MCF 10A (cell line): Measurements from ENCODE around the gene SLC5A8. TPM values are rescaled to one million over a fixed set of nuclear protein-coding genes. Genes with fewer than 3 reads are reported as not detected.

Experiments
- BruUV-seq: library from RNA; stranded (reverse); fragments of 400-500 nt; replicated peaks from 2 replicates; lab custom pipeline; 2021; lab: Mats Ljungman, UMichigan
- CTCF ChIA-PET: fragments of 300-600 bp; sonication (Branson Sonifier 250); formaldehyde crosslinking; extraction: SDS; loops from one replicate; lab custom pipeline; 2021; ENCODE audit warnings: antibody characterized with exemption, inconsistent platforms; lab: Yijun Ruan, JAX
- POLR2A ChIA-PET: fragments of 300-600, 350-650 bp; sonication (Branson Sonifier 250); formaldehyde crosslinking; extraction: SDS; loops from one replicate; lab custom pipeline; 2020; ENCODE audit warnings: antibody characterized with exemption, inconsistent platforms; lab: Yijun Ruan, JAX
- DNase-seq: peaks from one replicate; pipeline ENCODE4 v3.0.0-alpha.2; 2018; ENCODE audit not compliant: unreplicated experiment
- H3K27ac Mint-ChIP-seq: one replicate; pipeline ENCODE4 v1.8.0; 2022; ENCODE audit warnings: mild to moderate bottlenecking, low read depth, mixed read lengths; ENCODE audit not compliant: unreplicated experiment
- H3K27me3 Mint-ChIP-seq: one replicate; pipeline ENCODE4 v1.8.0; 2022; ENCODE audit warnings: mixed read lengths; ENCODE audit not compliant: insufficient read depth, unreplicated experiment
- H3K36me3 Mint-ChIP-seq: one replicate; pipeline ENCODE4 v1.8.0; 2022; ENCODE audit warnings: mild to moderate bottlenecking, moderate library complexity, mixed read lengths; ENCODE audit not compliant: insufficient read depth, unreplicated experiment
- H3K4me1 Mint-ChIP-seq: one replicate; pipeline ENCODE4 v1.8.0; 2022; ENCODE audit warnings: mixed read lengths; ENCODE audit not compliant: insufficient read depth, unreplicated experiment
- H3K4me3 Mint-ChIP-seq: one replicate; pipeline ENCODE4 v1.8.0; 2022; ENCODE audit warnings: mild to moderate bottlenecking, moderate library complexity, mixed read lengths; ENCODE audit not compliant: unreplicated experiment
- H3K9me3 Mint-ChIP-seq: one replicate; pipeline ENCODE4 v1.8.0; 2022; ENCODE audit warnings: mixed read lengths; ENCODE audit not compliant: unreplicated experiment
- intact Hi-C: fragments of 100-400 bp; cut with micrococcal nuclease; formaldehyde crosslinking; loops from 2 replicates; pipeline ENCODE4 v1.14.1; 2022
- total RNA-seq: library from RNA; stranded (reverse); gene quantifications from 2 replicates; pipeline ENCODE4 v1.2.3, GENCODE V29; 2022
- TF ChIP-seq, protein P1 (sequence below): fragments of 200-600 bp; IDR thresholded peaks from one replicate; pipeline ENCODE4 v1.8.0; 2022; ENCODE audit warnings: antibody characterized with exemption, mild to moderate bottlenecking; ENCODE audit not compliant: unreplicated experiment

The SLC5A8 gene
- total RNA-seq, 1 experiment from 2014 or later: not detected

DNA sequence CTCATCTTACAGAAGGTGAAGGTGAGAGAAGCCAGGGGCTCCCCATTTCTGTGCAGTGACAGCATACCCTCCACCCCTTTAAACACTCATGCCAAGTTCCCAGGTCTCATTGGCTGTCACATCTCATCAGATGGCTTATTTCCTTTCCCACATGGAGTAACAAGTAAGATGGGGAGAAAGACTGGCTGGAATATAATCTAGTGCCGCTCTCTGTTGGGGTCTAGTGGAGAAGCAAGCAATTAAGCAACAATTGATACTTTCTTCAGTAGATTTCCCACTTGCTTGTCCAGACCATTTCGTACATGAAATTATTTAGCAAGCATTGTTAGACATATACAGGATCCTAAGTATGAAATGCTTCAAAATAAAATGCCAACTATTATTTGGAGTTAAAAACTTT lies 92.2 kb downstream of the SLC5A8 start:
- Mint-ChIP-seq H3K27ac (no peak overlapping the region), H3K4me1 (no peaks in the 10 kb centered on the region), H3K27me3 (no peaks in the 10 kb centered on the region), H3K36me3 (no peaks in the 10 kb centered on the region), H3K9me3 (no peaks in the 10 kb centered on the region), H3K4me3 (no peak overlapping the region)
- intact Hi-C loops: loop anchor here (2.0 kb wide), 1 partner anchor 289 kb away; no protein-coding TSS in a partner anchor
- peak; percentile 7 for DNase-seq
- POLR2A ChIA-PET: no interaction called here
- CTCF ChIA-PET: interaction anchor here (1.1 kb wide), 1 partner anchor 162 kb away, joined by 3 read pairs; the partner anchor contains the start of gene UTP20
- BruUV-seq: no TSS peak
- TF ChIP-seq, protein P1, sequence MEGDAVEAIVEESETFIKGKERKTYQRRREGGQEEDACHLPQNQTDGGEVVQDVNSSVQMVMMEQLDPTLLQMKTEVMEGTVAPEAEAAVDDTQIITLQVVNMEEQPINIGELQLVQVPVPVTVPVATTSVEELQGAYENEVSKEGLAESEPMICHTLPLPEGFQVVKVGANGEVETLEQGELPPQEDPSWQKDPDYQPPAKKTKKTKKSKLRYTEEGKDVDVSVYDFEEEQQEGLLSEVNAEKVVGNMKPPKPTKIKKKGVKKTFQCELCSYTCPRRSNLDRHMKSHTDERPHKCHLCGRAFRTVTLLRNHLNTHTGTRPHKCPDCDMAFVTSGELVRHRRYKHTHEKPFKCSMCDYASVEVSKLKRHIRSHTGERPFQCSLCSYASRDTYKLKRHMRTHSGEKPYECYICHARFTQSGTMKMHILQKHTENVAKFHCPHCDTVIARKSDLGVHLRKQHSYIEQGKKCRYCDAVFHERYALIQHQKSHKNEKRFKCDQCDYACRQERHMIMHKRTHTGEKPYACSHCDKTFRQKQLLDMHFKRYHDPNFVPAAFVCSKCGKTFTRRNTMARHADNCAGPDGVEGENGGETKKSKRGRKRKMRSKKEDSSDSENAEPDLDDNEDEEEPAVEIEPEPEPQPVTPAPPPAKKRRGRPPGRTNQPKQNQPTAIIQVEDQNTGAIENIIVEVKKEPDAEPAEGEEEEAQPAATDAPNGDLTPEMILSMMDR: no peak

DNA sequence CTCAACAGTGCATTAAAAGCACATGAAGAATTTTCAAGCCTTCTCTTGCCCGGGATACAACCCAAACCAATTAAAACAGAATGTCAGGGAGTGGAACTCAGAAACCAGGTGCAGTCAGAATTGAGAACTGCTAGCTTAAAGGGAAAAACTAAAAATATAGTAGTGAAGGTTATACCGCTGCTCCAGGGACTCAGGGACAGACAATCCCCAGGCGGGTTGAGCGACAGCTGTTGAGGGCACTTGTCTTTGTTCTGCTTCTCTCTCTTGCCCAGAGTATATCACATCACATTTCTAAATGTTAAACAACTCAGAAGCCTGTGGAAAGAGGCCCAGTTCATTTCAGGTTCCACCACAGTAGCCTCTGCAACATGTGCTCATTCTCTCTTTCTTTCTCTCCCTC lies 93.1 kb downstream of the SLC5A8 start:
- H3K36me3 Mint-ChIP-seq: no peaks in the 10 kb centered on the region
- no peaks in the 10 kb centered on the region for H3K4me1 Mint-ChIP-seq
- TF ChIP-seq, protein P1: no peak
- ChIA-PET CTCF (interaction anchor here (0.8 to 0.9 kb wide), 2 partner anchors 47 to 289 kb away, joined by 3 to 4 read pairs; no protein-coding TSS in a partner anchor), POLR2A (no interaction called here)
- intact Hi-C loops: loop anchor here (2.0 kb wide), 1 partner anchor 288 kb away; no protein-coding TSS in a partner anchor
- BruUV-seq: no TSS peak
- no peak overlapping the region for H3K4me3 Mint-ChIP-seq
- H3K9me3 Mint-ChIP-seq: no peaks in the 10 kb centered on the region
- H3K27ac Mint-ChIP-seq: no peak overlapping the region
- DNase-seq: no peak
- H3K27me3 Mint-ChIP-seq: no peaks in the 10 kb centered on the region

DNA sequence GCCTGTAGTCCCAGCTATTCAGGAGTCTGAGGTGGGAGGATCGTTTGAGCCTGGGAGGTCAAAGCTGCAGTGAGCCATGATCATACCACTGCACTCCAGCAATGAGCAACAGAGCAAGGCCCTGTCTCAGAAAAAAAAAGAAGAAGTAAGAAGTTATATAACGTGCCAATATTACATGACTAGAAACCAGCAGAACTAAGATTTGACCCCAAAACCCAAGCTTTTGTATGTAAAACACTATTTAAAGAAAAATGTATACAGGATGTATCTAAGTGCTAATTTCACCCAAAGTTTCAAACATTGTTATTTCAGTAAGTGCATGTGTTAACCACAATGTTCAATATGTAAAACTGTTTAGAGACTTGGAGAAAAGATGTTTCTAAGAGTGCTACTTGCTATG lies 94.7 kb downstream of the SLC5A8 start:
- POLR2A ChIA-PET: no interaction called here
- BruUV-seq: no TSS peak

DNA sequence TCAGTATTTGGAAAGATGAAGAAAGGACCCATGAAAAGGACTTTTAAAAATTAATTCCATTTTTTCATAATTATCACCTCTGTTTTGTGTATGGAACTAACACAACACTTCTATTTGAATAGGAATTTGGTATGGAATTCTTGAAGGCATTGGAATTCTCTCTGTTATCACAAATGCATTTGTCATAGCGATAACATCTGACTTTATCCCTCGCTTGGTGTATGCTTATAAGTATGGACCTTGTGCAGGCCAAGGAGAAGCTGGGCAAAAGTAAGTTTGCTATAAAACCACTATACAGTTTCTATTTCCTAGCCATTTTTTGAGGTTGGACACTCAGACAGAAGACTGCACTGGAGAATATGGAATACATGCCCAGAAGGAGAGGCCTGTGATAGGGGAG lies 98.6 kb downstream of the SLC5A8 start:
- ChIA-PET CTCF (no interaction called here), POLR2A (no interaction called here)
- Mint-ChIP-seq H3K4me1 (no peaks in the 10 kb centered on the region), H3K9me3 (no peaks in the 10 kb centered on the region), H3K36me3 (no peaks in the 10 kb centered on the region), H3K27ac (no peak overlapping the region), H3K4me3 (no peak overlapping the region), H3K27me3 (no peaks in the 10 kb centered on the region)
- intact Hi-C loops: no loop called here
- DNase-seq: no peak
- TF ChIP-seq, protein P1: no peak
- BruUV-seq: no TSS peak

More for the DNA sequence above, 94.7 kb downstream of the SLC5A8 start:
- no peaks in the 10 kb centered on the region for H3K9me3 Mint-ChIP-seq
- TF ChIP-seq, protein P1: no peak
- no peaks in the 10 kb centered on the region for H3K27me3 Mint-ChIP-seq
- H3K27ac Mint-ChIP-seq: no peak overlapping the region
- no peak overlapping the region for H3K4me3 Mint-ChIP-seq
- no peaks in the 10 kb centered on the region for H3K36me3 Mint-ChIP-seq
- no peak for DNase-seq
- H3K4me1 Mint-ChIP-seq: no peaks in the 10 kb centered on the region
- intact Hi-C loops: no loop called here
- CTCF ChIA-PET: interaction anchor here (0.6 kb wide), 1 partner anchor 49 kb away, joined by 4 read pairs; no protein-coding TSS in a partner anchor
